UCSD-AML1 (cell line): Measurements from ENCODE around the gene RNU1-2.
"Not testable (repeated sequence)": the region's sequence is repeated elsewhere in the genome, so short reads cannot be mapped to it uniquely, and the experiment has no call there.

Experiments used
- DNase-seq: peaks from one replicate; lab custom pipeline; 2025; ENCODE audit not compliant: unreplicated experiment; lab: John Stamatoyannopoulos, UW

Gene RNU1-2

GRCh38 chr1:16925635-16926490 is 30.1 kb downstream of the RNU1-2 start:
- DNase-seq = no peak

GRCh38 chr1:16926491-16927073 is 30.8 kb downstream of the RNU1-2 start:
- DNase-seq = no peak

GRCh38 chr1:16927256-16927655 is 31.5 kb downstream of the RNU1-2 start:
- DNase-seq = no peak

GRCh38 chr1:16927711-16928485 is 32.1 kb downstream of the RNU1-2 start:
- DNase-seq = no peak

- not testable (repeated sequence) for DNase-seq
These were observed 33.6 kb downstream of the RNU1-2 start for GRCh38 chr1:16929146-16930041.

GRCh38 chr1:16931206-16931934 is 35.6 kb downstream of the RNU1-2 start:
- not testable (repeated sequence) for DNase-seq

- not testable (repeated sequence) for DNase-seq
These were observed 38.2 kb downstream of the RNU1-2 start for GRCh38 chr1:16933945-16934344.

- not testable (repeated sequence) for DNase-seq
These were observed 40.8 kb downstream of the RNU1-2 start for GRCh38 chr1:16936580-16936979.

GRCh38 chr1:16938351-16939321 is 42.9 kb downstream of the RNU1-2 start:
- no peak for DNase-seq

- DNase-seq = not testable (repeated sequence)
These were observed 43.8 kb downstream of the RNU1-2 start for GRCh38 chr1:16939386-16940180.

GRCh38 chr1:16944038-16944437 is 48.3 kb downstream of the RNU1-2 start:
- DNase-seq = no peak

GRCh38 chr1:16945512-16945911 is 49.7 kb downstream of the RNU1-2 start:
- DNase-seq = not testable (repeated sequence)
